Parathyroid adenoma (tissue), 2 donors: ENCODE measurements around the gene FBXO42.
A peak's percentile ranks its signal among the peaks of the same experiment; 100 is the strongest.

Experiments
- H2AFZ ChIP-seq: fragments of 300-600 bp; sonication (generic); one replicate; pipeline ENCODE4 v1.7.0; 2017; ENCODE audit warnings: antibody characterized with exemption, mild to moderate bottlenecking
- H3K27ac ChIP-seq: fragments of 300-600 bp; sonication (generic); one replicate; pipeline ENCODE4 v1.7.0; 2017
- H3K27me3 ChIP-seq: fragments of 300-600 bp; sonication (generic); one replicate; pipeline ENCODE4 v1.7.0; 2017; ENCODE audit warnings: low read length; ENCODE audit not compliant: control insufficient read depth, insufficient read depth
- H3K36me3 ChIP-seq: fragments of 300-600 bp; sonication (generic); one replicate; pipeline ENCODE4 v1.7.0; 2017; ENCODE audit warnings: low read length; ENCODE audit not compliant: control insufficient read depth, insufficient read depth
- H3K4me1 ChIP-seq: fragments of 300-600 bp; sonication (generic); one replicate; pipeline ENCODE4 v1.7.0; 2017; ENCODE audit warnings: control low read depth
- H3K4me2 ChIP-seq: fragments of 300-600 bp; sonication (generic); one replicate; pipeline ENCODE4 v1.7.0; 2017; ENCODE audit warnings: low read length
- H3K4me3 ChIP-seq: fragments of 300-600 bp; sonication (generic); one replicate; pipeline ENCODE4 v1.7.0; 2017; ENCODE audit warnings: low read depth, low read length
- H3K79me2 ChIP-seq: fragments of 300-600 bp; sonication (generic); one replicate; pipeline ENCODE4 v1.7.0; 2017; ENCODE audit warnings: control low read depth
- H3K9ac ChIP-seq: fragments of 300-600 bp; sonication (generic); one replicate; pipeline ENCODE4 v1.7.0; 2017; ENCODE audit warnings: mild to moderate bottlenecking
- H3K9me3 ChIP-seq: fragments of 300-600 bp; sonication (generic); one replicate; pipeline ENCODE4 v1.7.0; 2017; ENCODE audit warnings: low read length; ENCODE audit not compliant: control insufficient read depth
- TF ChIP-seq, protein P1 (sequence below): fragments of 300-600 bp; sonication (generic); IDR thresholded peaks from one replicate; pipeline ENCODE4 v1.7.0; 2017; ENCODE audit warnings: antibody characterized with exemption, mild to moderate bottlenecking
- donor health status: primary hyperparathyroidism.

Gene FBXO42

DNA sequence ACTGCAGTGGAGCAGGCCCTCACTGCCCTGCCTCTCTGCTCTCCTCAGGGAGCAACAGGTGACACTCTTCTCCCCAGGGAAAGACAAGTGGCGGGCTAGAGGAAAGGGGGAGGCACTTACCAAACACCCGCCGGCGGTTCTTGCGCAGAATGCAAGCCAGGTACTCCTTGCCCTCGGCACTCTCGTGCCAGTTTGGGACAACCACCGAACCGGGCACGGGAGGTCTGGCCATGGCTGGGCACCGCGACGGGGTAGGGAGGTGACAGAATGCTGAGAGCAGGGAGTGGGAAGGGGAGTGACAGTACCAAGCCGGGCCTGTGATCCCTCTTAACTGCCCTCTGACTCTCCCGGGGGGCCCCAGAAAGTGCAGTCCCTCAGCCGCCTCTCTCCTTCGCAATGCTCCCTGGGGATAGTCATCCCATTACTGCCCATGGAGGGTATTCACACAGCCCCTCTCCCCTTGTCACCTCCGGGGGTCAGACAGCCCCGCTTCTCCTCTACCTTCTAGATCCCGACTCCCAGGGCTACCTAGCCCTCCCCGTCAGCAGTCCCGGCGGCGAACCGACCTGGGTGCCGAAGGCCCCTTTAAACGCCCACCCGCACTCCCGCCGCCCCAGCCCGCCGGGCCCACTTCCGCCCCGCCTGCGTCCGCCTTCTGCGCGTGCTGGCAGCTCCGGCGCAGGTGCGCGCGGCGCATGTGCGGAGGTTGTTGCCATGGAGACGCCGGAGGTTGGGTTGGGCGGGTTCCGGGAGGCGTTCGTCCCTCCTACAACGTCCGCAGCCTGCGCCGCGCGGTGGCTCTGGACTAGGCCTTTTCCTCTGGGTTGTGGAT, 115.6 kb downstream of the FBXO42 start, which contains the start of gene CPLANE2:
CPLANE2 (minus strand) TSS at position 673 of the 832 bp plus-strand sequence; CDS start at position 232, 441 bp downstream.
- Histone ChIP-seq H3K4me1 (no peaks in the 10 kb centered on the region), H3K27ac (peak within 1 kb of the TSS; percentile 59)

DNA sequence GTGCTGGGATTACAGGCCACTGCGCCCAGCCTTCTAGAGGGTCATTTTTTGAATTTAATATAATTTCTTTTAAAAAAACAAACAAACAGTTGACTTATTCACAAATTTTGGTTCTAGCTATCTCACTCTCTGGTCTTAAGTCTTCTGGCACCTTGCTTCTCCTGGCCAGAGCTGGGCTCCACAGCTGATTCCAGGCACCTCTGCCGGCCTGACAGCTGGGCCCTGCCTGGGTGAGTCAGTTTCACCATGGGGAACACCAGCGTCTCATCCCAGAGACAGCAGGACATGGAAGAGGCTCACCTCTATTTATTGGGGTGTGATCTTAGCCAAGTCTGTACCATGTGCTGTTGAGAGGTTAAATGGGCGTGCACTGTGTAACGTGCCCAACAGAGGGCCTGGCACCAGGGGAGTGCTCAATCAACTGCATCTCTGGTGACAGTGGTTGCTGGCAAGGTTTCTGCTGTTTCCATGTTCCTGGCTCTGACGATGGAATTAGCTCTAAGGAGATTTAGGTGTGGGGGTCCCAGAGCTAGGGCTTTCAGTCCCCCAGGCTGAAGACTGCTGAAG, 116.3 kb downstream of the FBXO42 start:
- Histone ChIP-seq H3K27me3 (no peaks in the 10 kb centered on the region), H3K9me3 (no peaks in the 10 kb centered on the region), H3K4me2 (peak overlapping the region; percentile 100), H3K4me1 (no peaks in the 10 kb centered on the region), H3K27ac (peak overlapping the region; percentile 59), H2AFZ (peak overlapping the region; percentile 92), H3K9ac (no peak overlapping the region), H3K79me2 (no peaks in the 10 kb centered on the region), H3K4me3 (peak overlapping the region; percentile 92), H3K36me3 (no peaks in the 10 kb centered on the region)
- TF ChIP-seq, protein P1, sequence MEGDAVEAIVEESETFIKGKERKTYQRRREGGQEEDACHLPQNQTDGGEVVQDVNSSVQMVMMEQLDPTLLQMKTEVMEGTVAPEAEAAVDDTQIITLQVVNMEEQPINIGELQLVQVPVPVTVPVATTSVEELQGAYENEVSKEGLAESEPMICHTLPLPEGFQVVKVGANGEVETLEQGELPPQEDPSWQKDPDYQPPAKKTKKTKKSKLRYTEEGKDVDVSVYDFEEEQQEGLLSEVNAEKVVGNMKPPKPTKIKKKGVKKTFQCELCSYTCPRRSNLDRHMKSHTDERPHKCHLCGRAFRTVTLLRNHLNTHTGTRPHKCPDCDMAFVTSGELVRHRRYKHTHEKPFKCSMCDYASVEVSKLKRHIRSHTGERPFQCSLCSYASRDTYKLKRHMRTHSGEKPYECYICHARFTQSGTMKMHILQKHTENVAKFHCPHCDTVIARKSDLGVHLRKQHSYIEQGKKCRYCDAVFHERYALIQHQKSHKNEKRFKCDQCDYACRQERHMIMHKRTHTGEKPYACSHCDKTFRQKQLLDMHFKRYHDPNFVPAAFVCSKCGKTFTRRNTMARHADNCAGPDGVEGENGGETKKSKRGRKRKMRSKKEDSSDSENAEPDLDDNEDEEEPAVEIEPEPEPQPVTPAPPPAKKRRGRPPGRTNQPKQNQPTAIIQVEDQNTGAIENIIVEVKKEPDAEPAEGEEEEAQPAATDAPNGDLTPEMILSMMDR, result peak; percentile 6

More for the DNA sequence above, 115.6 kb downstream of the FBXO42 start, which contains the start of gene CPLANE2:
- Histone ChIP-seq H3K4me2 (peak within 1 kb of the TSS; percentile 100), H3K27me3 (no peaks in the 10 kb centered on the region), H3K9me3 (no peaks in the 10 kb centered on the region), H3K9ac (no peak within 1 kb of the TSS), H2AFZ (peak within 1 kb of the TSS; percentile 92), H3K79me2 (no peaks in the 10 kb centered on the region), H3K36me3 (no peaks in the 10 kb centered on the region), H3K4me3 (peak within 1 kb of the TSS; percentile 92)
- TF ChIP-seq, protein P1, result no peak

DNA sequence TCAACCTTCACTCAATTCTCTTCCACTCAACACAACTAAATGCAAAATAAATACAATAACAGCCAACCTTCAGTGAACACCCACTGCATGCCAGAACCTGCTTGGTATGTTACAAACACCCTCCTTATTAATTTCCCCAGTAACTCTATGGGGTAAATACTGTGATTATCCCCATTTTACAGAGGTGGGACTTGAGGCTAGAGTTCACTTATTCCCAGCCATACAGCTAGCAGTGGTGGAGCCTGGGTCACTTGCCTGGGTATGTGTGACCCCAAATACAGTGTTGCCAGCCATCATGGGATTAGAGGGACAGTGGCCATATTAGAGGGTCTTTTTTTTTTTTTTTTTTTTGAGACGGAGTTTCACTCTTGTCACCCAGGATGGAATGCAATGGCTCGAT, 116.9 kb downstream of the FBXO42 start:
- Histone ChIP-seq H3K27me3 (no peaks in the 10 kb centered on the region), H2AFZ (no peak overlapping the region), H3K9me3 (no peaks in the 10 kb centered on the region), H3K4me3 (no peak overlapping the region), H3K27ac (no peak overlapping the region), H3K79me2 (no peaks in the 10 kb centered on the region), H3K4me1 (no peaks in the 10 kb centered on the region), H3K9ac (no peak overlapping the region), H3K4me2 (no peak overlapping the region), H3K36me3 (no peaks in the 10 kb centered on the region)
- TF ChIP-seq, protein P1, result no peak

DNA sequence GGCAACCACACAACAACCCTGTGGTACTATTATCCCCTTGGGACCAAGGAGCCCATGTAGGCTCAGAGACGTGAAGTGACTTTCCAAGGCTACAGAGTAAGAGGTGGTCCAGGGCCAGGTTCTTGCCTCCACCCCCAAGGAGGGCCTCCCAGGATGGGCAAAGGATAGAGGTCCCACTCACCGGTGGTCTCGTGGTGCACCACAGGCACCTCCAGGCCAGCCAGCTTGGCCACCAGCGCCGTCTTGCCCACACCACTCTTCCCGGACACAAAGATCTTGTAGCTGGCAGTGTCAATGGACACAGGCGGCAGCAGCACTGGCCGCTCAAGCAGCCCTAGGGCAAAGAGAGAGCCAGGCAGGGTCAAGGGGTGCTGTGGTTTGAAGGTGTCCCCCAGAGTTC, 118.8 kb downstream of the FBXO42 start:
- Histone ChIP-seq H3K9ac (no peak overlapping the region), H3K27ac (no peak overlapping the region), H3K27me3 (no peaks in the 10 kb centered on the region), H3K4me1 (no peaks in the 10 kb centered on the region), H2AFZ (no peak overlapping the region), H3K79me2 (no peaks in the 10 kb centered on the region), H3K4me3 (no peak overlapping the region), H3K36me3 (no peaks in the 10 kb centered on the region), H3K4me2 (no peak overlapping the region), H3K9me3 (no peaks in the 10 kb centered on the region)
- TF ChIP-seq, protein P1, result no peak
